HG02870 (cell line): Measurements from ENCODE around the gene ATRIP.
"Not testable (repeated sequence)": the region's sequence is repeated elsewhere in the genome, so short reads cannot be mapped to it uniquely, and the experiment has no call there.

Source experiments
- ATAC-seq: cut with Tn5 transposase; IDR thresholded peaks from one replicate; pipeline ENCODE4 v1.9.1; 2021; ENCODE audit warnings: mild to moderate bottlenecking, moderate library complexity; ENCODE audit not compliant: unreplicated experiment

ATRIP gene

GRCh38 chr3:48467110-48467454, 20.5 kb downstream of the ATRIP start:
- no peak for ATAC-seq

- ATAC-seq, result no peak
These were observed 21.1 kb downstream of the ATRIP start for GRCh38 chr3:48467473-48468267.

GRCh38 chr3:48468329-48468731, 21.8 kb downstream of the ATRIP start:
- no peak for ATAC-seq

- no peak for ATAC-seq
These were observed 22.7 kb downstream of the ATRIP start for GRCh38 chr3:48469046-48469915.

GRCh38 chr3:48470286-48470685, 23.7 kb downstream of the ATRIP start:
- no peak for ATAC-seq

GRCh38 chr3:48472673-48472922, 26.1 kb downstream of the ATRIP start:
- ATAC-seq, result peak; percentile 4

GRCh38 chr3:48472923-48473616, 26.5 kb downstream of the ATRIP start:
- ATAC-seq, result peak; percentile 67

GRCh38 chr3:48473617-48473952, 27.0 kb downstream of the ATRIP start:
- ATAC-seq, result no peak

GRCh38 chr3:48474031-48474430, 27.5 kb downstream of the ATRIP start:
- not testable (repeated sequence) for ATAC-seq

- no peak for ATAC-seq
These were observed 28.1 kb downstream of the ATRIP start for GRCh38 chr3:48474619-48475018.

GRCh38 chr3:48475188-48475587, 28.7 kb downstream of the ATRIP start:
- ATAC-seq, result no peak

GRCh38 chr3:48476426-48477053, 30.0 kb downstream of the ATRIP start:
- ATAC-seq, result no peak

- ATAC-seq, result no peak
These were observed 31.5 kb downstream of the ATRIP start for GRCh38 chr3:48477959-48478520.

GRCh38 chr3:48478626-48479555, 32.4 kb downstream of the ATRIP start:
- ATAC-seq, result no peak

- ATAC-seq, result not testable (repeated sequence)
These were observed 34.4 kb downstream of the ATRIP start for GRCh38 chr3:48480891-48481290.

GRCh38 chr3:48482822-48483221, 36.3 kb downstream of the ATRIP start:
- not testable (repeated sequence) for ATAC-seq

- no peak for ATAC-seq
These were observed 40.4 kb downstream of the ATRIP start for GRCh38 chr3:48486952-48487351.

GRCh38 chr3:48492461-48493202, 46.1 kb downstream of the ATRIP start:
- no peak for ATAC-seq

GRCh38 chr3:48493203-48493501, 46.6 kb downstream of the ATRIP start:
- ATAC-seq, result no peak

- ATAC-seq, result no peak
These were observed 54.1 kb downstream of the ATRIP start for GRCh38 chr3:48500656-48501055.
